Stimulated activated CD8-positive, alpha-beta memory T cell treated with anti-CD3 and anti-CD28 coated beads, Interleukin-2, amount 100 ng/mL, for 1 hour (primary cell): ENCODE measurements around the gene SLC7A14.

ENCODE experiments used
- DNase-seq, 2 donors: peaks; one replicate each; pipeline ENCODE4 v3.0.0-alpha.2; 2020; ENCODE audit warnings: low read depth in 2 of 2

Gene SLC7A14

GRCh38 chr3:170497207-170498095, 88.4 kb downstream of the SLC7A14 start:
- no peak for DNase-seq

DNA sequence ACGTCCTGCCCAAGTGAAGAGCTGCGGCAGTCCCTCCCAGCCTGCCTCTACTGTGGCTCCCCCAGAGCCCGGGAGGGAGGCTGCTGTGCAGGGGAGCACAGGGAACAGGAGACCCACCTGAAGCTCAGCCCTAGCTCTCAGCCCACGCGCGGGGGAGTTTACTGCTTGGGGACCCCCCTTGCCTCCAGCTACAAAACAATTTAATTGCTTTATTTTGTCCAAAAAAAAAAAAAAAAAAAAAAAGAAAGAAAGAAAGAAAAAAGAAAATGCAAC, 89.1 kb downstream of the SLC7A14 start:
- no peak for DNase-seq

GRCh38 chr3:170496026-170496867, 89.6 kb downstream of the SLC7A14 start:
- no peak for DNase-seq

GRCh38 chr3:170494766-170495165, 91.1 kb downstream of the SLC7A14 start:
- no peak for DNase-seq

GRCh38 chr3:170493712-170494182, 92.1 kb downstream of the SLC7A14 start:
- DNase-seq = no peak

DNA sequence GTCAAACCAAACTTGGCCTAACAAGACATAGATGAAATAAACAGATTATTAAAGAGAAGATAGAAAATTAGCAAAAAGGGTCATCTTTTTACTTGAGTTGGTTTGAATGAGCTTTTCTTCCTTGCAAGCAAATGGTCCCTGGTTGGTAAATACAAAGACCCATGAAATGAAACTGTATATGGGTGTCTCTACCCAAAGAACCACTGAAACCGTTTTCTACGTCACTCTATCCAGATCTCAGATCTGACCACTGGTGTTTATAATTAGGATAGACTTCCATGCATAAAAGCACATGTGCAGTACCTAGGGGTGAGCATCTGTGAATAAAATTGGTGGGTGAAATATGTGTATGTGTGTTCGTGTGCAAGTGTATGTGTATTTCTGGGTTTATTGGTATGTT, 94.0 kb downstream of the SLC7A14 start:
- DNase-seq = no peak

DNA sequence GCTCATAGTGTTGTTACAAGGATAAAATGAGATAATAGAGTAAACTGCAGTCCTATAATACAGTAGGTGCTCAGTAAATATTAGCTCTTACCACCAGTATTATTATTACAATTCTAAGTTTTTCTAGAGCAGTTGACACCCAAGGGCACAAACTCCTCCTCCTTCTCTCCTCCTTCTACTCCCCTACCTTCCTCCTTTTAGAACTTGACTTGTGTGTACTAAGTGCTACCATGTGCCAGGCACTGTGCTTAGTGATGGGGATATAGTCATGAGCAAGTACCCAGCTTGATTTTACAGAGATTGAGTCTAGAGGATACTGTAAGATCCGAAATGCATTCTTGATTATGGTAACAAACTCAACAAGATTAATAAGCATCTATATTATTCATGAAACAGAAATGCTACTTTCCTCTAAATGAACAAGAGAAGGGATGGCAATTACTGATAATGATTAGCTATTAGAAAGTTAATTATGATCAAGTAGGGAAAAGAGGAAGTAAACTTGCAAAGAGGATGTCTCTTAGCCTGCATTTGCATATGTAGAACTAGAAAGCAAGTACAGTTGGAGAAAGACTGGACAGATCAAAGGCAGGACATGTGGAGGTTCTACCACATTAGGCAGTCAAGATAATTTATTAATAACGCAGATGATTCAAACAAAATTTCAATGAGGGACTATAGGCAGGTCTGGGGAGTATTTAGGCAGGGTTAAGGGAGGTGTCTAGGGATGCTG, 94.9 kb downstream of the SLC7A14 start:
- no peak for DNase-seq

DNA sequence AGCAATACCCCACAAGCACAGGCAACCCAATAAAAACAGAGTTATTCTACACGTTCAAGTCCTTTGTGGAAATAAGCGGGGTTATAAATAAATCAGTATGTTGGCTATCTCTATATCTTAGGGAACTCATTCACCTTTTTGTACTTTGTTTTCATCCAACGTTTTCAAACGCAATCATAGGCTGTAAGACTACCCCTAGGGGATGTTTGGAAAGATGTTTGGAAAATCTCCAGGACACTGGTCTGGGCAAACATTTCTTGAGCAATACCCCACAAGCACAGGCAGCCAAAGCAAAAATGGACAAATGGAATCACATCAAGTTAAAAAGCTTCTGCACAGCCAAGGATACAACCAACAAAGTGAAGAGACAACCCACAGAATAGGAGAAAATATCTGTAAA, 97.1 kb downstream of the SLC7A14 start:
- no peak for DNase-seq

GRCh38 chr3:170487031-170487430, 98.8 kb downstream of the SLC7A14 start:
- no peak for DNase-seq

DNA sequence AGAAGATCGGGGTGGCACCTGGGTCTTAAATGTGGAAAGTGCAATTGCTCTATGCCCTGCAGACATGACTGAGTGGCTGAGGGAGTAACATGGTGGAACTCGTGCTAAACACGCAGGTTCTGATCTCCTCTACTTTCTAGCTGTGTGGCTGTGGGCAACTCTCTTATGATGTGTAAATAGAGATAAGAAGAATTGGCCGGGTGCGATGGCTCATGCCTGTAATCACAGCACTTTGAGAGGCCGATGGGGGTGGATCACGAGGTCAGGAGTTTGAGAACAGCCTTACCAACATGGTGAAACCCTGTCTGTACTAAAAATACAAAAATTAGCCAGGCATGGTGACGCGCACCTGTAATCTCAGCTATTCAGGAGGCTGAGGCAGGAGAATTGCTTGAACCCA, 99.5 kb downstream of the SLC7A14 start:
- DNase-seq = no peak

DNA sequence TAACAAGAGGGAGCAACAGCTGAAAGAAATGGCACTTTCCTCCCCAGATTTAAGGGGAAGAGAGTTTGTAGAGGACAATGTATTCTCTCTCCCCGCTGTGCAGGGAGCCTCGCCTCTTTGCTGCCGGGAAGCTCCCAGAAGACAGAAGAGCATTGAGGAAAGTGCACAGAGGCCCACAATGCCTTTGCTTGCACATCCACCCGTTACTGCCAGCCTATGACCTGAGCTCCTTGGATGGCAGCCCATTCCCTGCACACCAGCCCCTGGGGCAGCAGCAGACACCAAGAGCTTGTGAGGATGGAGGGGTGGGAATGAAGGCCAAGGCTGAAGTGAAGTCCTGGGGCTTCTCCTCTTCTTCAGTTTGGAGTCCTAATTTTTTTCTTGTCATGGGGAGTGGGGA, 100.2 kb downstream of the SLC7A14 start:
- DNase-seq = no peak

DNA sequence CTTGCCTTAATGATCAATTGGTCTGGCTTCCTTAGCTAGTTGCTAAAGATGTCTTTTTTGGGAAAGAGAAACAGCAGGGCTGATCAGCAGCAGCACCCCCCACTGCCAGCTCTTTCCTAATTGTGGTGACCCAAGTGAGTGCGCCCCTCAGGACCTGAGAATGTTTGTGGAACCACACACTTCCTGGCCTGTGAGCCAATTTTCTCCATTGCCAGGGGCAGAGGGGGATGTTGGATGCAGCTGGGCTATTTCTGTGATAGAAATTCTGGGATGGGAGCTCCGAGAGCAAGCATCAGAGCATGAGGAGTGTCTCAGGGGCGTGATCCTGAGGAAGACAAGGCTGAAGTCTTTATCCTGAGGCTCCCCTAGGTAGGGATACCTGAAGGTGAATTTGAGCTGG, 100.6 kb downstream of the SLC7A14 start:
- no peak for DNase-seq

DNA sequence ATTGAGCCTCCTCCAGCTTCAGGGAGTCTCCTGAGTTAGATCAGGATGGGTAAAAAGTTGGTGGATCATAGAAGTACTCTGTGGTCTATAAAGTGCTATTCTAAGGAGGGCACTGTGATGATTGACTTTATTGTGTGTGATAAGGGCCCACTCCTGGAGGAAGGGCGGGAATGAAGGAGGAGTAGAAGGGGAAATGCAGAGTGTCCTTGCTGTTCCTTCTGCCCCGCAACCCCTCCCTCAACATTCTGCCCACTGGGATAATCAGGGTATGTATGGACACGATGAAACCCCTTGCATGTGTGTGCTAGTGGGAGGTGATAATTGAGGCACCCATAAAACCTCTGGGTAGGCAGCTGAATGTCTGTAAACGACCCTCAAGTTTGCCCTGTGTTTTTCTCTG, 101.0 kb downstream of the SLC7A14 start:
- DNase-seq = no peak

GRCh38 chr3:170483485-170484262, 102.2 kb downstream of the SLC7A14 start:
- DNase-seq = no peak

GRCh38 chr3:170482199-170482598, 103.7 kb downstream of the SLC7A14 start:
- DNase-seq = no peak

DNA sequence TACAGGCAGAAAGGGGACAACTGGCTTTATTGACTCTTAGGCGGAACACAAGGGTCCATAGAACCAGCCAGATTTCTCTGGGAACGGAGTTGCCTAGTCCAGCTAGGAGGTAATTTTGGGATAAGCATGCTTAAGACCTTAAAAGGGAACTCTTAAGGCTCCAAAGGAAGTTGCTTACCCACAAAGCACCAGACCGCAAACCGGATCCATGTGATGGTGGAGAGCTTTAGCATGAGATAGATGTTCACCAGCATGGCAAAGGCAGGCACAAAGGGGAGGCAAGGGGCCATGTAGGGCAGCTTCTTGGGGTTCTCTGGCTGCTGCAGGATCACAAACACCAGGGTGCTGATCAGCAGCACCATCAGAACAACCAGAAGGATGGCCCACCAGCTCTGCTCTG, 105.8 kb downstream of the SLC7A14 start:
- no peak for DNase-seq

GRCh38 chr3:170477395-170477794, 108.5 kb downstream of the SLC7A14 start:
- DNase-seq = no peak

- no peak for DNase-seq
Measured at GRCh38 chr3:170476291-170476690, 109.6 kb downstream of the SLC7A14 start.

- no peak for DNase-seq
Measured at GRCh38 chr3:170475092-170475685, 110.7 kb downstream of the SLC7A14 start.

DNA sequence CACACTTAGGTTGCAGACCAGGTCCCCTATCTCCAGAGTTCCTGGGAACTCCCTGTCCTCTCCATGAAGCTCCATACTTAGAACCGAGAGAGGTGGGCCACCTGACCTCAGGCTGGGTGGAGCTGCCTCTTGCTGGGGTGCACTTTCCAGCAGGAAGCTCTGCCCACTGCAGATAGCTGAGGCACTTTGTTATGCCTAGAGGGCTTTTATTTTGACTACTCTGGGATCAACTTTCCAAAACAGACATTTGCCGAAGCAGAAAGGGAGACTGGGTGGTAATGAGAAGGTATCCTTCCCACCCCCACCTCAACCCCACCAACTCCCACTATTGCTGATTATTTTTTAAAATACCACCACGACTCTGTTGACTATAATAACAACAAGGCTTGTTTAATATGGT, 112.5 kb downstream of the SLC7A14 start:
- no peak for DNase-seq

DNA sequence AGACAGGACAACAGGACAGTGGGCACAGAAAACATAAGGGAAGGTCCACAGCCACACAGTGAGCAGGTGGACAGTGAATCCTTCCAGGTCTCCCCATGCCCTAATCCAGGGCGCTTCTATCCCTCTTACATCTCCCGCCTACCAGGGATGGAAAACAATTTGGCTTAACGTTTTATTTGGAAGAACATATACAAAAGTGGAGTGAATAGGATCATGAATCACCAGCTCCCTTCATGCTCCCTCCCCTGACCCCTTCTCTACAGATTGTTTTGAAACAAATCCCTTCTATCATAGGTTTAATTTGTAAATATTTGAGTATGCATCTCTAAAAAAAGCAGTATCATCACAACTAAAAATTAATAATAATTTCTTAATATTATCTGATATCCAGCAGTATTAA, 114.7 kb downstream of the SLC7A14 start:
- DNase-seq = no peak
